ENCODE results near the gene TRIM17.
"Not testable (repeated sequence)": the region's sequence is repeated elsewhere in the genome, so short reads cannot be mapped to it uniquely, and the experiment has no call there.

Gene TRIM17

DNA sequence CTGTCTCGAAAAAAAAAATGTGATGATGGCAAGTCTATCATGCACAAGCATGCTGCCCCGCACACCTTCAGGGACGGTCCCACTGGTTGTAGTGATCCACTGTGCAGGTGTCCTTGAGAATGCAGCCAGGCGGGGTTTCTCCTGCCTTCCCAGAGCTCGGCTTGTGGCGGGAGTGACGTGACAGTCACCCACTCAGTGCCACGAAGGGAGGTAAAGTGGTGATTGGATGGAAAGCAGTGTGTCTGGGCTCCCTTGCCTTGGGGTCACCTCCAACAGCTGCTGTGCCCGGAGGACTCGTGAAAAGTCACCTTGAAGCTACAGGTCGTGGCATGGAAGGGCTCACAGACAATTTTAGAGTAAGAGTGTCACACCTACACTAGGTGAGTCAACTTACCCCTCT, 33.5 kb upstream of the TRIM17 start:
- no peak for DNase-seq (ENCODE audit: low read depth in 1 of 2, low spot score in 1 of 2)

DNA sequence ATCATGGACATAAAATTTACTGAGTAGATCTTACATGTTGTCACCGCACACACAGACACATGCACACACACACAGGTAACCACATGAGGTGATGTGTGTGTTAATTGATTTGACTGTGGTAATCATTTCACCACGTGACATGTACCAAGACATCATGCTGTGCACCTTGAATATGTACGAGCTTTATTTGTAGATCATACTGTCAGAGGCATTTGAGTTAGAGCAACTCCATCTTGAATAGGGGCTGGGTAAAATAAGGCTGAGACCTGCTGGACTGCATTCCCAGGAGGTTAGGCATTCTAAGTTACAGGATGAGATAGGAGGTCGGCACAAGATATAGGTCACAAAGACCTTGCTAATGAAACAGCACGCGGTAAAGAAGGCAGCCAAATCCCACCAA, 31.7 kb upstream of the TRIM17 start:
- no peak for DNase-seq (ENCODE audit: low read depth in 1 of 2, low spot score in 1 of 2)

- DNase-seq (ENCODE audit: low read depth in 1 of 2, low spot score in 1 of 2) = no peak
Measured at GRCh38 chr1:228446852-228447251, 30.2 kb upstream of the TRIM17 start.

DNA sequence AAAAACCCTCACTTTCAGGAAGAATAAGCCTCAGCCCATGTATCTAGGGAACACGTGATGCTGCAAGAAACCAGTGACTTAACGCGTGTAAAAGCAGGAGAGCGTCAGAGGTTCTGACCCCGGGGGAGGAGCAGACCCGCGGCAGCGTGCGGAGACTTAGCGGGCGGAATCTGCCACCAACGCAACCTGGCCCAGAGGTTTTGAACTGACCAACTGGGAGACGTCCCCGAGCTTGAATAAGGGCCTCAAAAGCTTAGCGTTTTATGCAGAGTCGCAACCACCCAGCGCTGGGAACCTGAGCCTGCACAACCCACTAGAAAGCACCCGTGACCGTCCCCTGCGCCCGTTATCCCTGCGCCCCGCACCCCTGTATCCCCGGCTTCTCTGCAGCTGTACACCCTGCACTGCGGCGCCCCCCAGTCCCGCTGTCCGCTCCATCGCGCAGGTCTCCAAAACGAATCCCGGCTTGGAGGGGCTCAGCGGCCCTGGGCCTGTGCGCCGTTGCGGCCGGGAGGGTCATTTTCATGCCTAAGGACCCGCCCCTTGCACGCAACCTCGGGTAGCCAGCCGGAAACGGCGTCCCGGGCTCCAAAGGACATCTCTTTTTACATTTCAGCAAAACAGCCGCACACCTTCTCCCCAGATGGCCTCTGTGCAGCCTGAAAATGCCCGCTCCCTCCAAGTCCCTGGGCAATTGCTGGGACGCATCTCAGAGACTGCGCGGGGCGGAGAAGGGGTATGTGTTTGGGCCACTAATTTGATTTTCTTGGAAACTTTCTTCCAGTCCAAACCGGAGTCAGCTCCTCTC, 29.4 kb upstream of the TRIM17 start:
- peak; percentile 12 to 20 for DNase-seq (ENCODE audit: low read depth in 1 of 2, low spot score in 1 of 2)

DNA sequence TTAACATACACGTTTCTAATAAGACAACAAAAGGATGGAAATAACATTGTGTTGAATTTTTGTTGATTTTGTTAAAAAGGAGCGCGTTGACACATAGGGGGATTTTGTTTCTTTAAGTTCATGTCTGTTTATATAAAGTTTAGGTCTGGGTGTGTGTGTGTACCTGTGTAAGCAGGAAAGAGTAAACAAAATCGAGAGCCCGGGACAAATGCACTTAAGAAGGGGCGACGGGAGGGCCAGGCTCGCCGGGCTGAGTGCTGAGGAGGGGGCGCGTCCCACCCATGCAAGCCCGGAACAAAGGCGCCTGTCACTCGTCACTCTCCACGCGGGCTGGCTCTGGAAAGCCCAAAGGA, 28.8 kb upstream of the TRIM17 start:
- no peak for DNase-seq (ENCODE audit: low read depth in 1 of 2, low spot score in 1 of 2)

GRCh38 chr1:228443395-228443794, 26.7 kb upstream of the TRIM17 start:
- no peak for DNase-seq (ENCODE audit: low read depth in 1 of 2, low spot score in 1 of 2)

- no peak for DNase-seq (ENCODE audit: low read depth in 1 of 2, low spot score in 1 of 2)
Measured at GRCh38 chr1:228440761-228441500, 24.3 kb upstream of the TRIM17 start.

DNA sequence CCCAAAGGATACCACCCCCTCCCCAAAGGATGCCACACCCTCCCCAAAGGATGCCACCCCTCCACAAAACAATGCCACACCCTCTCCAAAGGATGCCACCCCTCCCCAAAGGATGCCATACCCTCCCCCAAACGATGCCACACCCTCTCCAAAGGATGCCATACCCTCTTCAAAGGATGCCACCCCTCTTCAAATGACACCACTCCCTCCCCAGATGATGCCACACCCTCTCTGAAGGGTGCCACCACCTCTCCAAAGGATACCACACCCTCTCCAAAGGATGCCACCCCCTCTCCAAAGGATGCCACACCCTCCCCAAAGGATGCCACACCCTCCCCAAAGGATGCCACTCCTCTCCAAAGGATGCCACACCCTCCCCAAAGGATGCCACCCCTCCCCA, 21.6 kb upstream of the TRIM17 start:
- DNase-seq (ENCODE audit: low read depth in 1 of 2, low spot score in 1 of 2) = no peak

GRCh38 chr1:228437424-228437962, 20.8 kb upstream of the TRIM17 start:
- no peak for DNase-seq (ENCODE audit: low read depth in 1 of 2, low spot score in 1 of 2)

DNA sequence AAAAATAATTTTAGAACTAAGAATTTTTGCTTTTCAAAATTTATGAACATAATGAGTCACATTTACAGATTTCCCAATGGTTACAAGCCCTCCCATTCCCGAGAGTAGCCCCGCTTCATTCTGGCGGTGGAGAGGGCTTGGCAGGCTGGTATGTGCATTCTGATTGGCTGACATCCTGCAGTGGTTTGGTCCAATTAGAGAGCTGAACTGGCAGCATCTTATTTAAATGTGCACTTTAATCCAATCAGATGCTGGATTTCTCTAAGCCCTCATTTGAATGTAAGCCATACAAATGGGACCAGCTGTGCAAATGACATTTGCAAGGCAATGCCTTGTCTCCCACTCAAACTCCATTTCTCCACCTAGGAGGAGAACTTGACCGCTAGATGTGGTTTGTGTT, 18.0 kb upstream of the TRIM17 start:
- no peak for DNase-seq (ENCODE audit: low read depth in 1 of 2, low spot score in 1 of 2)

GRCh38 chr1:228433337-228434053, 16.8 kb upstream of the TRIM17 start:
- not testable (repeated sequence) for DNase-seq (ENCODE audit: low read depth in 1 of 2, low spot score in 1 of 2)

DNA sequence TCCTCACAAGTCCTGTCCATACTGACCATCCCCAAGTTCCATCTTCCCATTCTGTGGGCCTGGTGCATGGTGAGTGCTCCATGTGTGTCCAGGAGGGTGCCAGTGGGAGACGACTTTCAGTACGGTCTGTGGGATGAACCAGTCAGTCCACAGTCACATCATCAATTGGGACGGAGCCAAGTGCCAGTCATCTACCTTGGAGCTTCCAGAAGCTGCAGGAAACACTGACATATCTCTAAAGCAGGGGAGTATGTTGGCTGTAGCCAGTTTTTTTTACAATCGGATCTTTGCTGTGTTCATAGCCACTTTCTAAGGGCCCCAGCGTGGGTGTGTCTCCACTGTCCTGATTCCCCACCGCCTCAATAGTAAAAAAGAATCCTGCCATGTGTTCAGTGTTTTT, 13.6 kb upstream of the TRIM17 start:
- no peak for DNase-seq (ENCODE audit: low read depth in 1 of 2, low spot score in 1 of 2)

DNA sequence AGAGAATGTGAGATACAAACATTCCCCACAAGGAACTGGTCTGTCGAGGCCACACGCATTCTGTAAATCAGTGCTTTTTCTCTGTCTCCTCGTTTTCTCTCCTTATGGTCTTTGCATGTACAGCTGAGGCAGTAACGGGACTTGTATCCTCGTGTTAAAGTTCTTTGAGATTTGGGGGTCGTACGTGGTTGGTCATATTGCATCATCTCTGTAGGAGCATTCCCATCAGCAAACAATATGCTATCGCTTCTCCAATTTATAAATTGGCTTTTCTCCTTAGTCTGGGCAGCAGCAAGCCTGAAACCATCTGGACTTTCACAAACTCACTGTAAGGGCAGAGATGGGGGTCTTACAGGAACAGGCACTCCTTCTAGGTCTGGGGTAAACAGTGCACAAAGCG, 13.0 kb upstream of the TRIM17 start:
- no peak for DNase-seq (ENCODE audit: low read depth in 1 of 2, low spot score in 1 of 2)

- no peak for DNase-seq (ENCODE audit: low read depth in 1 of 2, low spot score in 1 of 2)
Measured at GRCh38 chr1:228429007-228429406, 12.3 kb upstream of the TRIM17 start.

DNA sequence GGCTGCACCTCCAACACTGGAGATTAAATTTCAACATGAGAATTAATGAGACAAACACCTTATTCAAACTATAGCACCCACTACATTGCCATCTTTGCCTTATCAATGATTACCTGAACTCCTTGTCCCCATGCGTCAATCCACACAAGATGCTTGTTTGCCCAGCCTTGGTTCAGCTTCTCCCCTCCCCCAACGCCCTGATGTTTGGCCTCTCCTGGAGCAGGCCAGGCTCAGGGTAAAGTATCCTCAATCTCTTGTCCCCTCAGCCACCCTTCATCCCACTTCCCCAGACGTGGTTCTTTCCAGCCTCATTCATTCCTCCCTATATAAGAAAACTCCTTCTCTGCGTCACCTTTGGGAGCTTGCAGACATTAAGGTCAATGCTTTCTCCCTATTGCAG, 11.8 kb upstream of the TRIM17 start:
- no peak for DNase-seq (ENCODE audit: low read depth in 1 of 2, low spot score in 1 of 2)

- DNase-seq (ENCODE audit: low read depth in 1 of 2, low spot score in 1 of 2) = no peak
Measured at GRCh38 chr1:228426518-228427175, 10.0 kb upstream of the TRIM17 start.

- no peak for DNase-seq (ENCODE audit: low read depth in 1 of 2, low spot score in 1 of 2)
Measured at GRCh38 chr1:228424685-228425660, 8.3 kb upstream of the TRIM17 start.

- no peak for DNase-seq (ENCODE audit: low read depth in 1 of 2, low spot score in 1 of 2)
Measured at GRCh38 chr1:228423404-228424053, 6.9 kb upstream of the TRIM17 start.

DNA sequence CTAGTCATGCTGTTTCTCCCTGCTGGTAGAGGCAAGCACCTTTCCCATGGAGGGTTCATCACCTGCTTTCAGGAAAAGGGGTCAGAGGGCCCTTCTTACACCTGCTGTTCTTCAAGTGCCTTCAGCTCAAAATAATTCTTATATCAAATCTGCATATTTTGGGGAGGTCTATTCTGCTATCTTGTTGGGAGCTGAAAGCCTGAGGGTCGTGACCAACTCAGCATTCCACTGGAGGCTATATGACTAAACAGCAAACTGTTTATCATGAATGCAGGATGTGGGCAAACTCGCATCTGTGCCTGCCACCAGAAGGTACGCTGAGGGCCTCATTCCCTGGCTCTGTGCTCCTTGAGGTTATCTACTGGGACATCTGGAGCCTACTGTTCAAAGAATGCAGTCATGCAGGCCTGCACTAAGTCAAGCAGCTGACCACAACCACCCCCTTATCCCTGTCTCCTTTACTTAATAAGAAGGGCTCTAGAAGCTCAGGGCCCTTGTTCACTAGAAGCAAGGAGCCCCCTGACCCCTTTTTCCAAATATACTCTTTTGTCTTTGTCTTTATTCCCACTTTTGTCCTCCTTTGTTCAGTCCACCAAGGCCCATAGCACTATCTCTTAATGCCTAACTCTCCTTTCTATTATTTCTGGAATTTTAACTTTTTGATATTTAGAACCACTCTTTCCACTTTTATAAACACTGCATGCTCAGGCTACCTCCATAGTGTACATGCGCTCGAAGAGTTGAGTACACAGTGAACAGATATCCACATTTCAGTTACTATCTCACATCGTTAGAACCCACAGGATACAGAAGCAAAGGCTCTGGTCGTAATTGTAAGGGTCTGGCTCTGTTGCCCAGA, 4.5 kb upstream of the TRIM17 start:
- no peak for DNase-seq (ENCODE audit: low read depth in 1 of 2, low spot score in 1 of 2)
